CD14-positive monocyte (primary cell): ENCODE measurements around the gene CALCA. TPM values are rescaled to one million over a fixed set of nuclear protein-coding genes. Genes with fewer than 3 reads are reported as not detected.

Source experiments
- DNase-seq, 3 donors: peaks; one replicate each; pipeline ENCODE4 v3.0.0-alpha.2; 2011 to 2022
- H2AFZ ChIP-seq: 2 replicates; pipeline ENCODE4 v1.6.0; 2012; ENCODE audit warnings: mild to moderate bottlenecking, low read depth, low read length, inconsistent platforms; ENCODE audit not compliant: insufficient read depth, poor library complexity, severe bottlenecking
- H3K27ac ChIP-seq, 2 donors: 1 replicate in 1 of 2; 2 replicates in 1 of 2; pipeline ENCODE4 v1.5.1; 2012 to 2013; ENCODE audit warnings: low read length in 2 of 2, control low read depth in 1 of 2, inconsistent platforms in 1 of 2, low read depth in 1 of 2, mild to moderate bottlenecking in 1 of 2
- H3K27me3 ChIP-seq, 2 donors: one replicate each; pipeline versions ENCODE4 v1.6.0 to v1.6.1; 2011 to 2013; ENCODE audit warnings: low read length in 2 of 2; ENCODE audit not compliant: control insufficient read depth in 2 of 2, insufficient read depth in 2 of 2
- H3K36me3 ChIP-seq, 2 donors: replicated peaks in 1 of 2; 1 replicate in 1 of 2; 2 replicates in 1 of 2; pipeline versions ENCODE4 v1.5.1 to v1.6.1; 2012 to 2013; ENCODE audit warnings: low read length in 2 of 2, control low read depth in 1 of 2, inconsistent platforms in 1 of 2, mild to moderate bottlenecking in 1 of 2; ENCODE audit not compliant: insufficient read depth in 2 of 2, control insufficient read depth in 1 of 2
- H3K4me1 ChIP-seq, 2 donors: 1 replicate in 1 of 2; 2 replicates in 1 of 2; pipeline versions ENCODE4 v1.5.1 to v1.6.1; 2012 to 2013; ENCODE audit warnings: low read length in 2 of 2, control low read depth in 1 of 2, inconsistent platforms in 1 of 2, mild to moderate bottlenecking in 1 of 2, moderate library complexity in 1 of 2; ENCODE audit not compliant: insufficient read depth in 2 of 2, control insufficient read depth in 1 of 2
- H3K4me2 ChIP-seq: replicated peaks from 2 replicates; pipeline ENCODE3; 2012; ENCODE audit warnings: low read length, moderate library complexity, mild to moderate bottlenecking; ENCODE audit not compliant: poor library complexity, severe bottlenecking; ENCODE audit errors: extremely low read depth
- H3K4me3 ChIP-seq, 3 experiments: fragments of 200-600 bp in 1 of 3; sonication (generic) in 1 of 3; replicated peaks in 1 of 3; 1 replicate in 2 of 3; 2 replicates in 1 of 3; pipeline ENCODE4 v1.5.1; 2011 to 2013; ENCODE audit warnings: low read length in 3 of 3, mild to moderate bottlenecking in 3 of 3, control low read depth in 2 of 3, low read depth in 2 of 3, inconsistent platforms in 1 of 3, moderate library complexity in 1 of 3
- H3K79me2 ChIP-seq: 2 replicates; pipeline ENCODE4 v1.6.0; 2012; ENCODE audit warnings: mild to moderate bottlenecking, control low read depth, inconsistent platforms, low read length, moderate library complexity; ENCODE audit not compliant: insufficient read depth
- H3K9ac ChIP-seq: 2 replicates; pipeline ENCODE4 v1.6.0; 2017; ENCODE audit warnings: low read length, mild to moderate bottlenecking; ENCODE audit not compliant: insufficient read depth, poor library complexity, severe bottlenecking
- H3K9me3 ChIP-seq, 2 donors: replicated peaks in 1 of 2; 1 replicate in 1 of 2; 2 replicates in 1 of 2; pipeline versions ENCODE4 v1.5.1 to v1.6.1; 2012 to 2013; ENCODE audit warnings: low read length in 2 of 2, control low read depth in 1 of 2; ENCODE audit not compliant: control insufficient read depth in 1 of 2, insufficient read depth in 1 of 2
- H4K20me1 ChIP-seq: 2 replicates; pipeline ENCODE4 v1.6.0; 2012; ENCODE audit warnings: mild to moderate bottlenecking, low read length, control low read depth, moderate library complexity; ENCODE audit not compliant: insufficient read depth
- H3K27ac Mint-ChIP-seq, 7 donors: one replicate each; pipeline ENCODE4 v1.8.0; 2020; ENCODE audit warnings: mild to moderate bottlenecking in 7 of 7, mixed read lengths in 7 of 7, moderate library complexity in 6 of 7, inconsistent platforms in 2 of 7
- H3K27me3 Mint-ChIP-seq, 3 donors: one replicate each; pipeline ENCODE4 v1.8.0; 2021 to 2022; ENCODE audit warnings: low read depth in 3 of 3, mild to moderate bottlenecking in 3 of 3, mixed read lengths in 3 of 3, moderate library complexity in 3 of 3, inconsistent platforms in 1 of 3
- H3K36me3 Mint-ChIP-seq, 2 donors: one replicate each; pipeline ENCODE4 v1.8.0; 2020; ENCODE audit warnings: mixed read lengths in 2 of 2, inconsistent platforms in 1 of 2, mild to moderate bottlenecking in 1 of 2
- H3K4me1 Mint-ChIP-seq: one replicate; pipeline ENCODE4 v1.8.0; 2020; ENCODE audit warnings: mild to moderate bottlenecking, mixed read lengths
- H3K4me3 Mint-ChIP-seq, 2 donors: one replicate each; pipeline ENCODE4 v1.8.0; 2020; ENCODE audit warnings: mild to moderate bottlenecking in 2 of 2, mixed read lengths in 2 of 2, moderate library complexity in 1 of 2
- H3K9me3 Mint-ChIP-seq, 7 donors: one replicate each; pipeline ENCODE4 v1.8.0; 2020 to 2022; ENCODE audit warnings: mixed read lengths in 7 of 7, mild to moderate bottlenecking in 6 of 7, moderate library complexity in 6 of 7, inconsistent platforms in 2 of 7
- CTCF ChIP-seq: fragments of 200-600 bp; IDR thresholded peaks from one replicate; pipeline ENCODE4 v1.8.0; 2022; ENCODE audit warnings: antibody characterized with exemption, mild to moderate bottlenecking
- WGBS: methylation state at CpG from one replicate; pipeline ENCODE4 v1.1.5; 2013; ENCODE audit warnings: missing lambda C conversion rate; ENCODE audit not compliant: insufficient coverage; 5-methylcytosine and 5-hydroxymethylcytosine counted together
- intact Hi-C, 2 donors: fragments of 100-400 bp; cut with micrococcal nuclease; formaldehyde crosslinking; loops; one replicate each; pipeline versions ENCODE4 v1.15.0 to v1.15.1; 2023
- polyA plus RNA-seq, 3 donors: library from polyadenylated mRNA; depleted of rRNA in 1 of 3; unstranded in 2 of 3; stranded (reverse) in 1 of 3; fragments of 300-500 nt in 2 of 3; fragments of >200 nt in 1 of 3; fragmentation: Illumina TruSeq in 2 of 3; gene quantifications; 1 replicate in 2 of 3; 2 replicates in 1 of 3; pipeline ENCODE4 v1.2.3, GENCODE V29; 2012 to 2021

Gene CALCA
- polyA plus RNA-seq, 3 donors = not detected

GRCh38 chr11:14938936-14939335 is 33.2 kb downstream of the CALCA start:
- H3K9me3 ChIP-seq = peaks cover 0 to 8% of the 10 kb centered on the region in 2 donors
- H3K27ac Mint-ChIP-seq = no peak overlapping the region
- H3K36me3 Mint-ChIP-seq = no peaks in the 10 kb centered on the region
- no peak overlapping the region for H3K4me3 ChIP-seq
- peaks cover 0 to 7% (median 3%) of the 10 kb centered on the region in 3 donors for H3K27me3 Mint-ChIP-seq
- H2AFZ ChIP-seq = no peak overlapping the region
- no peak overlapping the region for H3K4me2 ChIP-seq
- no peaks in the 10 kb centered on the region for H3K79me2 ChIP-seq
- H3K36me3 ChIP-seq = no peaks in the 10 kb centered on the region
- H3K4me3 Mint-ChIP-seq = no peak overlapping the region
- 75% methylated on average over 1 of the region's 1 CpG for WGBS
- H3K4me1 Mint-ChIP-seq = no peaks in the 10 kb centered on the region
- H4K20me1 ChIP-seq = no peaks in the 10 kb centered on the region
- no peak for TF ChIP-seq CTCF
- H3K4me1 ChIP-seq = no peaks in the 10 kb centered on the region
- no peak overlapping the region for H3K27ac ChIP-seq
- peaks cover 2 to 18% (median 13%) of the 10 kb centered on the region in 7 donors for H3K9me3 Mint-ChIP-seq
- H3K9ac ChIP-seq = no peak overlapping the region
- intact Hi-C loops = no loop called here
- no peaks in the 10 kb centered on the region for H3K27me3 ChIP-seq
- no peak for DNase-seq

- H3K36me3 Mint-ChIP-seq = no peaks in the 10 kb centered on the region
- H3K27ac ChIP-seq = no peak overlapping the region
- H3K4me3 Mint-ChIP-seq = no peak overlapping the region
- H3K27me3 ChIP-seq = peaks cover 0 to 3% of the 10 kb centered on the region in 2 donors
- H3K4me1 Mint-ChIP-seq = no peaks in the 10 kb centered on the region
- H3K36me3 ChIP-seq = no peaks in the 10 kb centered on the region
- peaks cover 0 to 11% of the 10 kb centered on the region in 2 donors for H3K9me3 ChIP-seq
- TF ChIP-seq CTCF = no peak
- H3K9me3 Mint-ChIP-seq = peaks cover 2 to 13% (median 9%) of the 10 kb centered on the region in 7 donors
- H3K27me3 Mint-ChIP-seq = peaks cover 2 to 10% (median 5%) of the 10 kb centered on the region in 3 donors
- intact Hi-C loops = no loop called here
- H3K4me1 ChIP-seq = no peaks in the 10 kb centered on the region
- H2AFZ ChIP-seq = no peak overlapping the region
- WGBS = 100% methylated on average over 1 of the region's 1 CpG
- no peak overlapping the region for H3K4me2 ChIP-seq
- no peak overlapping the region for H3K4me3 ChIP-seq
- no peak for DNase-seq
- no peaks in the 10 kb centered on the region for H4K20me1 ChIP-seq
- H3K27ac Mint-ChIP-seq = no peak overlapping the region
- no peak overlapping the region for H3K9ac ChIP-seq
- no peaks in the 10 kb centered on the region for H3K79me2 ChIP-seq
These were observed 37.4 kb downstream of the CALCA start for GRCh38 chr11:14934641-14935351.
